Measurements from ENCODE around the gene SHROOM3.

Gene SHROOM3

DNA sequence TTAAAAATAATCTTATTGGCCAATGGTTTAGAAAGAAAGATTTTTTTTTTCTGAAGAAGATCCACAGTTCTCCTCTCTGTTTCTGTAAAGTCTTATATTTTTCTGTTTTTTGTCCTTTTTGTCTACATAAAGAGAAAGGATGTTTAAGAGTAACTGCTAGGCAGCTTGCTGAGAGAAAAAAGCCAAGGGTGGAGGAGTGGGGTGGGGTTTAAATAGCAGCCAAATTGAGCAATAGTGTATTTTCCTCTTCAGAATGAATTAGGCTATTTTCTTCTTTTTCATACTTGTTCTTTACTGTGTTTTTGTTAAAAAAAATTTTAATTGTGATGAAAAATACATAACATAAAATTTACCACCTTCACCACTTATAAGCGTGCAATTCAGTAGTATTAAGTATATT is 238.3 kb downstream of the SHROOM3 start:
- no peak for DNase-seq

DNA sequence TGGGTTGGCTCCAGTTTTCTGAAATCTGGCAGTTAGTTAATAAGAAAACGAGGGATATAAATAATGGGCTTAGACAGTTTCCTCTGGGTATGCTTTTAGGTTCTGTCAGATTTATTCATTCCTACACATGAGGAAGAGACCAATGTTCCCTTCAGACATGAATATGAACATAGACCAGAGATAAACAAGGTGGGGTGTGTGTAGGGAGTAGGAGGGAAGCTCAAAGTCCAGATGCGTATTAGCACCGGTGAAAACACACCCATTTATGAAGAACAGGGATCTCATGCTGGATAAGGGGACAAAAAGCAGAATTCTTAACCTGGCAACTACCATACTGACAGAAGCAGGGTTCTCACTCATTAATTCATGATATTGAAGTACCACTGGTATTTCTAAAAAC is 240.0 kb downstream of the SHROOM3 start:
- DNase-seq = no peak

DNA sequence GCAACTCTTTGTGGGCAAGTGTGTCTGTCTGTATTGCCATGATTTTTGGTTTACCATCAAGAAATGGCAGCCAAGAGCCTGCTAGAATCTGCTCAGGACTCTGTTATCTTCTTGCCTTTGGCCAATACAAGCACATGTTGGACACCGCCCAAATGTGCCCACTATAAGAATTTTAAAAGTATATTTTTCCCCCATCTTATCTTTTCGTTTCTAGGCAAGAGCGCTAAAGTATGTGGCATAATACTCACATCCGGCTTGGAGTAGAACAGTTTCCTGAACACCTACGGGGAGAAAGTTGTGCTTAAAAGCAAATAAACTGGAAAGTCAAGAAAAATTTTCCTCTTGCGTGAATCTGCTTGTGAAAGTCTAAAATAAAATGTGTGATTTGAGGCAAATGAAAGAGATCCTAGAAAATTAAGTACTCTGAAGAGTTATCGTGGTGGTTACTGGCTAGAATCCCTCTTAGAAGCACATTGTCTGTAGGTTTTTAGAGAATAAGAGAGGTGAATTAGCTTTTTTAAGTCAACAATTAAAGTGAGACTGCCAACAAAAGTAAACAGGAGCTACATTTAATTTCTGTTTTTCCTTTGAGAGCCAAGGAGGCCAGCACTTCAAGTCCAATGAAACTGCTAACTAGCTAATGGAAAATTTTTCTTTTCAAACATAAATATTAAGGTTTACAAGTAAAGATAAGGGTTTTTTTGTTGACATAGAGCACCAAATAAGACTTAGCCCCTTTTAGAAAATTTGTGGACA is 242.7 kb downstream of the SHROOM3 start:
- DNase-seq = no peak

DNA sequence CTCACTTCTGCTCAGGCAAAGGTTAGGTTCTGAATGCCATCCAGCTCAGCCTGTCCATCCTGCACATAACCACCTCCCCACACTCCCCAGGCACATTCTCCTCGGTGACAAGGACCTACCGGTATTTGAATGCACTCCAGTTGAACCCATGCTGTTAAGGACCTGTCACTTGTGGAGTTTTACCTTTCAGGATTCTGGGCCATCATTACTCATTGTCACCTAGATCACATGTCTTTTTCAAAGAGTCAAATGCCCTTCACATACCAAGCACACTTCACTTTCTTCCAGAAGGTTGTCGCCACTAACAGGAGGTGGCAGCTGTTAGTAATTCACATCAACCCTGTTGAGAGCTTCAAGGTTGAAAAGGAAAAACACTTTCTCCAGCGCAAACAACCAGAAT is 244.7 kb downstream of the SHROOM3 start:
- DNase-seq = no peak

DNA sequence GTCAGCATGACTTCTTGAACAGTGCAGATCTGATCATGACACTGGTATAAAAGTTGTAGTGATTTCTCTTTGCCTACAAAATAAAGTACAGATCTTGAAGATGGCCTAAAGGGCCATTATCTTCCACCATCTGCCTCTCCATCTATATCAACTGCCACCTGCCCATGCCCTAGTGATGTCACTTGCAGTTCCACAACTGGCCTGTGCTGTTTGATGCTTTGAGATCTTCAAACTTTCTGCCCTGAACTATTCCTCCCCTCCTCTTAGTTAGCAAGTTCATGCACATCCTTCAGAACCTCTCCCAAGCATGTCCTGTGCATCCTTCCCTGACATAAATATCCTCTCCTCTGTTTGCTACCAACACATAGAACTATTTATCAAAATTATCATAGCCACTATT is 245.9 kb downstream of the SHROOM3 start:
- DNase-seq = no peak

DNA sequence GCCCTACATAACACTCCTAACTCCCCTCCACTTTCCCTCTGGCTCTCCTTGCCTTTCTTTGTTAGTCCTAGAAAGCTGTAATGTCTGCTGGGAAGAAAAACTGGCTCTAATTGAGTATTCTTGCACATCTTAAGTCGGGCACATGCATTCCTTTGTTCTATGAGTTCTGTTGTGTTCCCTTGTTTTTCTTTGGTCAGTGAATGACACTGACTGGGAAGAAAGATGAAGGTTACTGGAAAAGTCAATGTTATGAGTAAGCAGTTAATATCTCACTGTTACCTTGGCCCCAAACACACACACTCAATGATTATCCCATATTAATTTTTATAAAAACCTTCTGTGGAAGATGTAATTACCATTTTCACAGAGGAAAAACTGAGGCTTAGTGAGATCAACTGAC is 247.0 kb downstream of the SHROOM3 start:
- DNase-seq = no peak

DNA sequence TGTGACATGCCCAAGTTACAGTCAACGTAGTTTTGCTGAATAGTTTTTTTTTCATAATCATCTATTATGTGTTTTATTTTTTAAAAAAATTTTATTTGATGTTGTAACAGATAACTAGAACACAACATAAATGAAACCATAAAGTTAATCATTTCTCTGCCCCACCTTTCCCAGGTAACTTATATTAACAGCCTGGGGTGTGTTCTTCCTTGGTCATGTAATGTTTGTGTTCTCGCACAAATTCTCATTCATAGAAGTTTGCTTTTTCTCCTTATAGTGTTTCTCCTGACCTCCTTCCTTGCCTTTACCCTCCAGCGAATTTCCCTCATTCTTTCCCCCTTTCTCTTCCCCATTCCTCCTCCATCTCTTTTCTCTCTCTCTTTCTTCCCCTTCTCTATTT is 248.1 kb downstream of the SHROOM3 start:
- no peak for DNase-seq

DNA sequence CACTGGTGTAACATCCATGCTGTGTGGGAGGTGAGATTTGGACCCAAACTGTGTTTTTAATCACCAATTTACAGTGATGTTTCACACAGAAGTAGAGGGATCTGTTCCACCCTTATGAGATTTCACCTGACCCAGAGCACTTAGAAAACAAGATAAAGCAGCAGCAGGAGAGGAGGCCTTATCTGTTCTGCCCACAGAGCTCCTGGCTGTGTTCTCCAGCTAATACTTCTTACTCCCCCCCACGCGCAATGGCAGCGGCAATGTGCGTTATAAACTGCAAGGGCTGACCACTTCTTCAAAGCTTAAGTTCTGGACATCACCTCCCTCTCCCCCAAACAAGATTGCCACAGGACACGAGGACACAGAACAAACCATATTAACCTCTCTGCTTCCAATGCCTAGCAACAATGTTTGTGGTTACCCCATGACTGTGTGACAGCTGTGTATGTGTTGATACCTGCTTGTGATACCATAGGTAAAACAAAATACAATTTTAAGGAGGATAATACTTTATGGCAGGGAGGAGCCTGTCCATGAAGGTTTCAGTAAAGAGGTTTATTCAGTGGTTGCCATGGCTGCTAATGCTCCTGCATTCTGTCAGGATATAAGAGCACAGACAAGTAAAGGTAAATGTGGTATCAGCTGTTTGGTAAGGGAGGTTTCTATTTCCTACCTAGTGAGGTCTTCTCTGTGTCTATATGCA is 252.9 kb downstream of the SHROOM3 start:
- DNase-seq = no peak

DNA sequence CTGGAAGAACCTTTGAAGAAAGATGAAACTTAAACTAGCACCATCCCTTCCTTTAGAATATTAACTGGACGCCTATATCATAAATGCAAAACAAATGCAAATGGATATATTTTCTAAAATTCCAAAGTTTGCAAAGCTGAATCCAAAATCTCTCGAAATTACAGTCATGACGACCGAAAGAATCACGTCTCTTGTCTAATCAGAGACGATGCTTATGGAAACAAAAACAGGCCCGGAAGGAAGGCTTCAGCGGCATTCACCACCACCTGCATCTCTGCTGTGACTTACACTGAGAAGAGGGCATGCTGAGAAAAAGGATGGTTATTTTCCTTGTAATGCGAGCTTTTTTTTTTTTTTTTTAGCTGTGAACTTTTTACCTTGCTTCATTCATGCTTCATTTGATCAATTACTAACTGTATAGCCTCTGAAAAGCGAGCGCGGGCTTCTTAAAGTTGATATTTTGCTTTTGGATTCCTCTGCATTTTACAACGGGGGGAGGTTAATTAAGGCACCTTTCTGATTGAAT is 253.7 kb downstream of the SHROOM3 start:
- no peak for DNase-seq

DNA sequence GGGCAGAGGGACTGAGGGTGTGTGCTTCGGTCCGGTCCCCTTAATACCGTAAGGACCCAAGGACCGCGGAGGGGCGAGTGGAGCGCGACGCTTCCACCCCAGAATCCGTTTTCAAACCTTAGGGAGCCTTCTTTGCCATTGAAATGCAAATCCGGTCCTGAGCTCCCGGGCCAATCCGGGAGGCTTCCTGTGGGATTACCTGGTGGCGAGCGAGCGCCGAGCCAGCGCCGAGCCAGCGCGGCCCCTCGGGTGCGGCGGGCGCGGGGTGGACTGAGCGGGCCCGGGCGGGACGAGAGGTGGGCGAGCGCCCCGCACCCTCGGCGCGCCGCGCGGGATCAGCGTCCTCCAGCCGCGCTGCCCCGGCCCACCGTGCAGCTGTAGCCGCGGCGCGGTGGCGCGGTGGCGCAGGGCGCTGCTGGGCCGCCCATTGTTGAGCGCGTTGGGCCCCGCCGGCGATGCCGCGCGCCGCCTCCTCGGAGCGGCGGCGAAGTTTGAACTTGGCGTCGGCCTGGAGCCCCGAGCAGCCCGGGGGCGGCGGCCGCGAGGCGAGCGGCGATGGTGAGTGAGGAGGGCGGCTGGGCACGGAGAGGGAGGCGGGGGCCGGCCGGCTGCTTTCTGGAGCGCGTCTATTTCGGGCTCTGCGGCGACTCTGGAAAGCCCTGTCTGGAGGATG is 254.3 kb downstream of the SHROOM3 start:
- DNase-seq = no peak

DNA sequence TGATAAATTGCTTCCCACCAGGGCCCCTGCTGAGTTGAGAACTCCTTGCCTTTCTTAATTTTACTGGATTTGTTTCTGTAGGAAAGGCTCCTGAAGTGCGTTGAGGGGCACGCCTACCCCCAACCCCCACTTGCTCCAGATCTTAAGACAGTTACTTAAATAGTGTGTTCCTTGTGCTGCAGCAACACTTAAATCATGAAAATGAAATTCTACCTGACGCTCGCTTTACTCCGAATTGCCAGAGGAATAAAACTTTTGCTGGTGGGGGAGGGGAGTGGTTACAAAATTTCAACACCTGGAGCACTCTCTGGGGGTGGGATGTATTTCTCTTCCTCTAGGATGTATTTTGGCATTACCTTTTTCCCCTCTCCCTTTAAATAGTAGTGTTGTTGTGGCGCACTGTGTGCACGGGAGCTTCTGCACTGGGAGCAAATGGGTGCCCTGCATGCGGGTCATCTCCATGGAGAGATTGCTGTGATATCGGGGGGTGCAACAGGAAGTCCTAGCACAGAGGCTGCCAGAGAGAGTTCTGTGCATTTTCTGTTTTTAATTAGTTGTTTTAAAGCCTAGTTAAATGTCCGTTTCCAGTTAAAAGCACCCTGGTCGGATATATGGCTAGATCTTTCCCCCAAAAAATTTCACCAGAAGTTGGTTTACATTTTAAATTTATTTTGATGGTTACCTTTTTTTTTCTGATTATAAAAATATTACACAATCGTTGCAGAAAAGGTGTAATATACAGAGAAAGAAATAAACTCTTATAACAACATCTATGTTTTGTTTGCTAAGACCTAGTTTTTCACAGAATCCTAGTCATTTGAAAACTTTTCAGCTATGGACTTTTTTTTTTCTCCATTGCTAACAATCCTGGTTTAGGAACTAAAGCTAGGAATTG is 255.2 kb downstream of the SHROOM3 start:
- DNase-seq = no peak

DNA sequence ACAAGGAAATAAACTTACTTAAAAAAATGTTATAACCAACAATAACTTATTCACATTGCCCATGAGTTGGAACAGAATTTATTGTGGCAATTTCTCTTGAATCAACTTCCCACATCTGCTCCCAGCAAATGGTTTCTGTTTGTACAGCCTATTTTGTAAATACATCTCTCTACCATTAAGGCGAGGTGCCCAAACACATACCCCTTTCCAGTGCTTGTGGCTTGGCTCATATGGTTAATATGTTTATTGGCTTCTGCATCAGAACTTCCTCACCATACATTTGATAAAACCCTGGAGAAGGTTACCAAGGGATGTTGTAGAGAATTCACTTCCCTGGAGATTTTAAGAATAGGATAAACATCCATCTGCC is 255.9 kb downstream of the SHROOM3 start:
- no peak for DNase-seq

DNA sequence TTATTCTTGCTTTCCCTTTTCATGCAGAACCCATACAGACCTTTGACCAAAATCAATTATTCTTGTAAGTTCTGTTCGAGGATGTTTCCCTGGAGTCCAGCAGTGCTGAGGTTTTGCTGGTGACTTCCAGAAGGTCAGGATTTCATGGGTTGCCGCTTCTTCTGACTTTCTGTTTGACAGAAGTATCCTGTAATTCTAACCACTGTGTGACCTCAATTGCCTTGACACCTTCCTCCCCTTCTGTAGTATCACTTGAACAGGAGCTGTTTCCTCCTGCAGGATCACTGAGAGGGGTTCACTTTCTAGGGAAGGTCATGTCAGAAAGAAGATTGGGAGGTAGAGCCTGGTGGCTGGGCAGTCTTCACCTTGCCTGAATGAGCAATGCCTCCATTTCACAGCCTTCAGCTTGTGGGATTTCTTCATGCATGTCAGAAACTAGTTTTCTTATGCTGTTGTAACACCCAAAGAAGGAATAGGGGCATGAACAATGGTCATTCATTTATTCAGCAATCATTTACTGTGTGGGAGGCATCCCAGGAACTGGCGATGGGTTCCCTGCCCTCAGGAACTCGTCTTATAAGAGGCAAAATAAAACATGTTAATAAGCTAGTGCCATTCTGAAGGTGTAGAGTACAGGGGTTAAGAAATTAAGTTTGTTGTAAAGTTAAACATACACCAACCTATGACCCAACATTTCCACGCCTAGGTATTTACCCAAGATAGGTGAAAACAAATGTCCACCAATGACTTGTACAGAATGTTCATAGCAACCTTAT is 257.0 kb downstream of the SHROOM3 start:
- no peak for DNase-seq

DNA sequence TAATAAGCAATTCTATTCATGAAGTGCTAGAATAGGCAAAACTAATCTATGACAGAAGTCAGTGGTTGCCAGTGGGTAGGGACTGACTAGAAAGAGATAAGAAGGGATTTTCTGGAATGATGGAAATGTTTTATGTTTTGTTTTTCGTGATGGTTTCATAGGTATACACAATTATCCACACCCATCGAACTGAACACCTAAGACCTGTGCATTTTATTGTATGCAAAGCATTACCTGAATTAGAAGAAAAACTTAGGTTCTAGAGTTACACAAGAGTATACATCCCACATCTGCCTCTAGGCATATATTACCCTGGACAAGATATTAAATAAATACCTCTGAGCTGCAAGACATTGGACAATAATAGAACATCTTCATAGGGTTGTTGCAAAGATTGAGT is 257.7 kb downstream of the SHROOM3 start:
- DNase-seq = no peak

DNA sequence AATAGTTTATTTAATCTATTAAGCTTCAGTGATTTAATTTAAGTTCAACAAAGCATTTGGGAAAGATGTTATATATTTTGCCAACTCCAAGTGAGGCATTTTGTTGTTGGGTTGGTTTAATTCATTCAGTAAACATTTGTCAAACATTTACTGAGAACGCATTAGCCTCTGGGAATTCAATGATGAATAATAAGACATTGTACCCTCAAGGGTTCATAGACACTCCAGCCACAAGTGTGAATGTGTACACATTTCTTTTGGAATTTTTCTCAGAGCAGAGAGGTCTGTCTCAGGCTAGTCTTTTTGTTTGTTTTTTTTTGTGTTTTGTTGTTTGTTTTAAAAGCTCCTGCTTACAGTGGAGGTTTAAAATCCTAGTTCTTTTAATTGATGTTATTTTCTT is 259.0 kb downstream of the SHROOM3 start:
- no peak for DNase-seq

DNA sequence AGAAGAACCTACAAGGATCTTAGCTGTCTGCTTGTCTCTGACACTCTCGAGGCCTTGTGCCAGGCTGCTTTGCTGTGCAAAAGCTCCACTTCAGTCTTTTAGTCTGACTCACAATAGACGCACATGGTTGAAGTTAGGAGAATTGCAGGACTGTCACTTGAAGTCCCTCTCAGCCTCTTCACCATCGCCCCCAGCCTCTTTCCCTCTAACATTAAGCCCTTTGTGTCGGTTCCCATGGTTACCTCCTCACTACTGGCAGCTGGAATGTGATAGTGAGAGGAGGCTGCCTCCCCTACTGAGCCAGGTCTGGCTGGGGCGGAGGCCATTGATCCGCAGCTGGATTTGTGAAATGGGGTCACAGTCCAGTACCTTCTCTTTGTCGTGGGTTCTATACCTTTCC is 261.1 kb downstream of the SHROOM3 start:
- no peak for DNase-seq

DNA sequence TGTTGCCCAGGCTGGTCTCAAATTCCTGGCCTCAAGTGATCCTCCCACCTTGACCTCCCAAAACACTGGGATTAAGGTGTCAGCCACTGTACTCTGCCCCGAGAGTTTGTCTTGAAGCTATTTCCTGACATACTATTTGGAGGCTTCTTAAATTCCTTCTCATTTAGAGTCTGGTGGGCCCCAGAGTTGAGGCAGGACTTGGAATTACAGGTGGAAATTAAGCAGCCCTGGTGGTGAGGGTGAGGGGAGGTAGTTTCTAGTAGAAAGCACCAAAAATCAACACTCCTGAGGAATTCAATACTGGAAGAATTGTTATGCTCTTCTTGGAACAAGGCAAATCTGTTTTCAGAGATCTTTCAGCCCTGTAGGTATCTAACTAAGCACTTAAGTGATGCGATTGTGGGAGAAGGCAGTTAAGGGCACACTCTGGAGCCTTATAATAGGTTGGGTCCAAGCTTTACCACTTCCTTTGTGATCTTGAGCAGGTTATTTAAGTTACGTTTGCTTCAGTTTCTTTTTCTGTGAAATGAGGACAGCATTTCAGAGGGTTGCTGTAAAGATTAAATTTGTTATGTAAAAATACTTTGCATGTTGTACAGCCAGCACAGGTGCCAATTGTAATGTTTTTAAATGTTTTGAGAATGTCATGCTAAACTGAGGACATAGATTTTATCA is 262.2 kb downstream of the SHROOM3 start:
- DNase-seq = no peak

DNA sequence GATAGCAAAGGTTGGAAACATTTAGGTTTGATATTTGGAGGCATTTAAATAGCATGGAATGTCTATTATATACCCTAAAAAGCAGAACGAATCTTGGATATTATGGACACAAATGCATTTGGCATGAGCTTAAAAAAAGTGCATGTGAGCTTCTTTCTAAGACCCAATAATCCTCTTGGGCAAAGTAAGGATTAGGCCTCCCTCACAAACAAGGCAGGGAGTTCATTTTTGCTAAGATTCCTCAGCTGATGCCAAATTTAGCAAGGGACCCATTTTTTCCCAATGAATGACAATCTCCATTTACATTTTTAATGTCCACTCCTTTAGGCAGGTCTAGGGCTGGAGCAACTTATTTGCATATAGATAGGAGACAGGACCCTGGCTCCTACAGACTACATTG is 263.1 kb downstream of the SHROOM3 start:
- no peak for DNase-seq

DNA sequence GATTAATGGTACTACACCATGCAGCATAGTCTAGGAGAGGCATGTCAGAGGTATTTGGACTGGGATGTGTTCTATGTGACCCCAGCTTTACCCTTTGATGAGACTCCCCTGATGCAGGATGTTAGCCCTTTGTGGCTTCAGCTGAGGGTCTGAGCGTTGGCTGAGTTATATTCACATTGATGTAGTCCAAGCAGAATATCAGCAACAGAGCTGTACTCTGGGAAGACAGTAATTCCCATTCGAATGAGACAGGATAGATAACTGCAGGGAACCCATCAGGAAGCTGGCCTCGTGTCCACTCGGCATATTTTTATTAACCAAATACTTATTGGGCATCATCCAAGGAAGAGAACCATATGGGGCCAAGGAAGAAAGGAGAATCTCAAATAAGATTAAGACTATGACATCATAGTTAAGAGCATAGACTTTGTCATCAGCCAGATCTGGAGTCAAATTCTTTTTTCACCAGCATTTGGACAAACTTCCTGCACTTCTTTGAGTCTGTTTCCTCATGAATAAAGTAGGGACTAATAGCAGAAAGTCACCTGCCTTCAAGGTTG is 264.8 kb downstream of the SHROOM3 start:
- DNase-seq = no peak

DNA sequence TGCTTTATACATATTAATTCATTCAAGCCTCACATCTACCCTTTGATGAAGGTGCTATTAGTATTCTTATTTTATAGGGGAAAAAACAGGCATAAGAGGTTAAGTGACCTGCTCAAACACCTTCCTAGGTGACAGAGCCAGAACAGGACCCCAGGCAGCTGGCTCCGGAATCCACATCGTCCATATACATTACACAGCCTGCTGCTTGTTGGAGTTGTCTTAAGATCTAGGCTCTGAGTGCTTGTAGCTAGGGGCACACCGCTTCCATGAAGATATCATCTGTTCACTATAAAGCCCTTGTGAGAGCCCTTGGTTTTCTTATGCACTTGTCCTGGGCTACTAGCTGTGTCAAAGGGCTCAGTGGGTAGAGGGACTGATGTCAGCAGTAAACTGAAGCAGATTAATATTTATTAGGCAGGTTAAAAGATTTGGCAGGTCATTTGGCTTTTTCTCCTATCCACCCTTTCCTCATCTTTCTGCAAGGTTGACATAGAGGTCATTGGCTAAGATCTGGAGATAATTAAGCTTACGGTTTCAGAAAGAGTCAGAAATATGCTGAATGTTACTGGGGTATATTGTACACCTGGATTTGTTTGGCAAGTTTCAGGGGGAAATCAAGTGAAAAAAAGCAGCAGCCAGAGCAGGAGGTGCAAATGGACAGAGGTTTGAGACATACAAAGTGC is 267.6 kb downstream of the SHROOM3 start:
- no peak for DNase-seq

DNA sequence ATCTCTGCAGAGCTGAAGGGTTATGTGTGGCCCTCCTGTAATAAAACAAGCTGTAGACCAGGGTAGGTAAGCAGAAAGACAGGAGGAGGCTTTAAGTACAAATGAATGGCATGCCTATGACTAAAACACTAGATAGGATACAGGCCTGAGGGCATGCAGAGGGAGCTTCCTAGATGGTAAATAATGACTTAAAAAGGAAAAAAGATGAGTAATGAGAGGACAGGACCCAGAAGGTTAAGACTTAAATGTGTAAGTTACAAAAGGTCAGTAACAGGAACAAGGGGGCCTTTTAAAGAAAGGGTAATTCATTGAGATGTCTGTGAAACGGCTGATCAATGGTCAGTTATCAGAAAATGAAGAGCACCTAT is 268.1 kb downstream of the SHROOM3 start:
- no peak for DNase-seq
